Ovary (tissue), 3 donors: Measurements from ENCODE around the gene GRIN3A.

Source experiments
- CTCF ChIP-seq, 3 donors: fragments of 450-650 bp in 2 of 3; fragments of 200-600 bp in 1 of 3; IDR thresholded peaks; one replicate each; pipeline versions ENCODE4 v1.5.1 to v1.8.0; 2016 to 2022; ENCODE audit warnings: antibody characterized with exemption in 3 of 3, mild to moderate bottlenecking in 1 of 3
- EP300 ChIP-seq: sonication (generic); formaldehyde crosslinking; IDR thresholded peaks from one replicate; pipeline ENCODE4 v1.6.1; 2017; ENCODE audit warnings: antibody characterized with exemption
- POLR2A ChIP-seq: fragments of 450-650 bp; IDR thresholded peaks from one replicate; pipeline ENCODE4 v1.6.1; 2017; ENCODE audit warnings: antibody characterized with exemption, mild to moderate bottlenecking, moderate library complexity
- donor health status: DM: no; HTN: no; CAD: no.

- no peak for TF ChIP-seq CTCF (IDR thresholded peaks at IDR 0.05)
- TF ChIP-seq POLR2A = no peak
- no peak for TF ChIP-seq EP300
Observed at GRCh38 chr9:101632611-101633010, 105.8 kb downstream of the GRIN3A start.
